Measurements from ENCODE around the gene BAIAP2. TPM values are rescaled to one million over a fixed set of nuclear protein-coding genes. Genes with fewer than 3 reads are reported as not detected.

The BAIAP2 gene
- total RNA-seq, 2 experiments from 2014 or later, result 3.3 to 3.6 TPM

GRCh38 chr17:81053041-81053970 lies 18.4 kb downstream of the BAIAP2 start:
- ChIA-PET CTCF (no interaction called here), POLR2A (interaction anchor here (0.6 kb wide), 1 partner anchor 258 kb away, joined by 3 read pairs; no protein-coding TSS in a partner anchor)
- Mint-ChIP-seq H3K27ac (no peak overlapping the region), H3K27me3 (no peaks in the 10 kb centered on the region), H3K9me3 (no peaks in the 10 kb centered on the region), H3K4me3 (no peak overlapping the region), H3K36me3 (no peaks in the 10 kb centered on the region), H3K4me1 (ENCODE audit: low read depth) (peaks cover 9% of the 10 kb centered on the region)
- intact Hi-C loops (cut with micrococcal nuclease), result no loop called here
- no peak for DNase-seq

- Mint-ChIP-seq H3K27me3 (no peaks in the 10 kb centered on the region), H3K9me3 (no peaks in the 10 kb centered on the region), H3K27ac (no peak overlapping the region), H3K4me3 (no peak overlapping the region), H3K36me3 (no peaks in the 10 kb centered on the region), H3K4me1 (ENCODE audit: low read depth) (peaks cover 6% of the 10 kb centered on the region)
- DNase-seq, result no peak
- intact Hi-C loops (cut with micrococcal nuclease), result no loop called here
- ChIA-PET POLR2A (no interaction called here), CTCF (interaction anchor here (1.3 kb wide), 1 partner anchor 47 kb away, joined by 3 read pairs; no protein-coding TSS in a partner anchor)
These were observed 19.4 kb downstream of the BAIAP2 start for GRCh38 chr17:81054308-81054707.

GRCh38 chr17:81054881-81055370 lies 20.0 kb downstream of the BAIAP2 start:
- peaks cover 2% of the 10 kb centered on the region for H3K4me1 Mint-ChIP-seq (ENCODE audit: low read depth)
- DNase-seq, result no peak
- POLR2A ChIA-PET, result no interaction called here
- no peaks in the 10 kb centered on the region for H3K27me3 Mint-ChIP-seq
- intact Hi-C loops (cut with micrococcal nuclease), result no loop called here
- H3K4me3 Mint-ChIP-seq, result no peak overlapping the region
- CTCF ChIA-PET, result interaction anchor here (1.3 kb wide), 1 partner anchor 47 kb away, joined by 3 read pairs; no protein-coding TSS in a partner anchor
- H3K27ac Mint-ChIP-seq, result no peak overlapping the region
- no peaks in the 10 kb centered on the region for H3K36me3 Mint-ChIP-seq
- H3K9me3 Mint-ChIP-seq, result no peaks in the 10 kb centered on the region

GRCh38 chr17:81056312-81056711 lies 21.4 kb downstream of the BAIAP2 start:
- no peaks in the 10 kb centered on the region for H3K27me3 Mint-ChIP-seq
- H3K9me3 Mint-ChIP-seq, result no peaks in the 10 kb centered on the region
- CTCF ChIA-PET, result no interaction called here
- no peaks in the 10 kb centered on the region for H3K36me3 Mint-ChIP-seq
- H3K27ac Mint-ChIP-seq, result no peak overlapping the region
- POLR2A ChIA-PET, result no interaction called here
- peaks cover 2% of the 10 kb centered on the region for H3K4me1 Mint-ChIP-seq (ENCODE audit: low read depth)
- DNase-seq, result no peak
- no peak overlapping the region for H3K4me3 Mint-ChIP-seq
- intact Hi-C loops (cut with micrococcal nuclease), result no loop called here

- ChIA-PET POLR2A (no interaction called here), CTCF (interaction anchor here (0.6 kb wide), 1 partner anchor 45 kb away, joined by 3 read pairs; no protein-coding TSS in a partner anchor)
- Mint-ChIP-seq H3K9me3 (no peaks in the 10 kb centered on the region), H3K27ac (no peak overlapping the region), H3K4me1 (ENCODE audit: low read depth) (peaks cover 2% of the 10 kb centered on the region), H3K4me3 (no peak overlapping the region), H3K27me3 (no peaks in the 10 kb centered on the region), H3K36me3 (no peaks in the 10 kb centered on the region)
- intact Hi-C loops (cut with micrococcal nuclease), result no loop called here
- DNase-seq, result no peak
These were observed 22.3 kb downstream of the BAIAP2 start for GRCh38 chr17:81057079-81057730.

- H3K36me3 Mint-ChIP-seq, result no peaks in the 10 kb centered on the region
- intact Hi-C loops (cut with micrococcal nuclease), result no loop called here
- H3K27me3 Mint-ChIP-seq, result no peaks in the 10 kb centered on the region
- no peak overlapping the region for H3K4me3 Mint-ChIP-seq
- ChIA-PET CTCF (no interaction called here), POLR2A (no interaction called here)
- H3K27ac Mint-ChIP-seq, result no peak overlapping the region
- no peak for DNase-seq
- no peaks in the 10 kb centered on the region for H3K9me3 Mint-ChIP-seq
- H3K4me1 Mint-ChIP-seq (ENCODE audit: low read depth), result peaks cover 2% of the 10 kb centered on the region
These were observed 22.8 kb downstream of the BAIAP2 start for GRCh38 chr17:81057777-81058176.

- no peak overlapping the region for H3K27ac Mint-ChIP-seq
- H3K4me3 Mint-ChIP-seq, result no peak overlapping the region
- DNase-seq, result peak; percentile 37
- no peaks in the 10 kb centered on the region for H3K36me3 Mint-ChIP-seq
- POLR2A ChIA-PET, result no interaction called here
- H3K4me1 Mint-ChIP-seq (ENCODE audit: low read depth), result peaks cover 2% of the 10 kb centered on the region
- intact Hi-C loops (cut with micrococcal nuclease), result no loop called here
- no peaks in the 10 kb centered on the region for H3K9me3 Mint-ChIP-seq
- CTCF ChIA-PET, result interaction anchor here (0.6 to 1.2 kb wide), 2 partner anchors 35 to 43 kb away, joined by 3 to 4 read pairs; no protein-coding TSS in a partner anchor
- no peaks in the 10 kb centered on the region for H3K27me3 Mint-ChIP-seq
These were observed 23.4 kb downstream of the BAIAP2 start for GRCh38 chr17:81058263-81058871.

GRCh38 chr17:81059026-81059425 lies 24.1 kb downstream of the BAIAP2 start:
- intact Hi-C loops (cut with micrococcal nuclease), result no loop called here
- Mint-ChIP-seq H3K4me1 (ENCODE audit: low read depth) (peaks cover 4% of the 10 kb centered on the region), H3K4me3 (no peak overlapping the region), H3K27me3 (no peaks in the 10 kb centered on the region), H3K36me3 (no peaks in the 10 kb centered on the region), H3K9me3 (no peaks in the 10 kb centered on the region), H3K27ac (no peak overlapping the region)
- no peak for DNase-seq
- ChIA-PET POLR2A (no interaction called here), CTCF (interaction anchor here (0.6 to 1.2 kb wide), 2 partner anchors 35 to 43 kb away, joined by 3 to 4 read pairs; no protein-coding TSS in a partner anchor)

- peaks cover 4% of the 10 kb centered on the region for H3K4me1 Mint-ChIP-seq (ENCODE audit: low read depth)
- no peak for DNase-seq
- H3K27ac Mint-ChIP-seq, result no peak overlapping the region
- H3K9me3 Mint-ChIP-seq, result no peaks in the 10 kb centered on the region
- intact Hi-C loops (cut with micrococcal nuclease), result no loop called here
- no peaks in the 10 kb centered on the region for H3K27me3 Mint-ChIP-seq
- no peaks in the 10 kb centered on the region for H3K36me3 Mint-ChIP-seq
- ChIA-PET POLR2A (no interaction called here), CTCF (no interaction called here)
- no peak overlapping the region for H3K4me3 Mint-ChIP-seq
These were observed 25.5 kb downstream of the BAIAP2 start for GRCh38 chr17:81060416-81060815.

GRCh38 chr17:81061027-81061735 lies 26.2 kb downstream of the BAIAP2 start:
- no peak overlapping the region for H3K27ac Mint-ChIP-seq
- no peaks in the 10 kb centered on the region for H3K27me3 Mint-ChIP-seq
- POLR2A ChIA-PET, result no interaction called here
- no peak overlapping the region for H3K4me3 Mint-ChIP-seq
- no peak for DNase-seq
- intact Hi-C loops (cut with micrococcal nuclease), result no loop called here
- CTCF ChIA-PET, result interaction anchor here (1.3 kb wide), 1 partner anchor 41 kb away, joined by 6 read pairs; no protein-coding TSS in a partner anchor
- no peaks in the 10 kb centered on the region for H3K9me3 Mint-ChIP-seq
- peaks cover 4% of the 10 kb centered on the region for H3K4me1 Mint-ChIP-seq (ENCODE audit: low read depth)
- no peaks in the 10 kb centered on the region for H3K36me3 Mint-ChIP-seq

GRCh38 chr17:81062014-81062780 lies 27.2 kb downstream of the BAIAP2 start:
- H3K27me3 Mint-ChIP-seq, result no peaks in the 10 kb centered on the region
- no peaks in the 10 kb centered on the region for H3K36me3 Mint-ChIP-seq
- H3K27ac Mint-ChIP-seq, result no peak overlapping the region
- DNase-seq, result no peak
- intact Hi-C loops (cut with micrococcal nuclease), result no loop called here
- ChIA-PET POLR2A (no interaction called here), CTCF (interaction anchor here (0.8 to 1.3 kb wide), 2 partner anchors 40 to 44 kb away, joined by 3 to 6 read pairs; no protein-coding TSS in a partner anchor)
- H3K4me1 Mint-ChIP-seq (ENCODE audit: low read depth), result peaks cover 4% of the 10 kb centered on the region
- no peaks in the 10 kb centered on the region for H3K9me3 Mint-ChIP-seq
- H3K4me3 Mint-ChIP-seq, result no peak overlapping the region

Measured in activated CD4-positive, alpha-beta memory T cell treated with anti-CD3 and anti-CD28 coated beads for 36 hours (primary cell).